GM18505 (cell line): Measurements from ENCODE around the gene KDELR1.

Source experiments
- ATAC-seq: cut with Tn5 transposase; IDR thresholded peaks from one replicate; pipeline ENCODE4 v1.9.1; 2021; ENCODE audit not compliant: unreplicated experiment
- POLR2A ChIP-seq: IDR thresholded peaks from 4 replicates; pipeline ENCODE4 v1.6.1; 2011; ENCODE audit warnings: borderline replicate concordance; ENCODE audit not compliant: insufficient read depth, insufficient read length; ENCODE audit errors: extremely low read depth

Gene KDELR1

GRCh38 chr19:48391100-48392005 is at the start of gene KDELR1:
Gene KDELR1, minus strand, starts transcription at chr19:48391551. Its CDS starts 193 bp downstream, at chr19:48391358.
- peak; percentile 61 for ATAC-seq
- TF ChIP-seq POLR2A, result no peak

- ATAC-seq, result no peak
- TF ChIP-seq POLR2A, result no peak
These were observed 45.2 kb upstream of the KDELR1 start for GRCh38 chr19:48436586-48436985.

GRCh38 chr19:48433337-48433736 is 42.0 kb upstream of the KDELR1 start:
- ATAC-seq, result no peak
- no peak for TF ChIP-seq POLR2A

- no peak for TF ChIP-seq POLR2A
- ATAC-seq, result no peak
These were observed 37.3 kb upstream of the KDELR1 start for GRCh38 chr19:48428670-48429069.

GRCh38 chr19:48424694-48425219 is 33.4 kb upstream of the KDELR1 start:
- TF ChIP-seq POLR2A, result no peak
- no peak for ATAC-seq

- ATAC-seq, result no peak
- TF ChIP-seq POLR2A, result no peak
These were observed 30.2 kb upstream of the KDELR1 start for GRCh38 chr19:48421548-48421947.

- no peak for ATAC-seq
- no peak for TF ChIP-seq POLR2A
These were observed 28.0 kb upstream of the KDELR1 start for GRCh38 chr19:48419158-48419920.

- TF ChIP-seq POLR2A, result no peak
- no peak for ATAC-seq
These were observed 27.1 kb upstream of the KDELR1 start for GRCh38 chr19:48418317-48419064.

GRCh38 chr19:48417421-48417820 is 26.1 kb upstream of the KDELR1 start:
- TF ChIP-seq POLR2A, result no peak
- no peak for ATAC-seq

- no peak for ATAC-seq
- TF ChIP-seq POLR2A, result no peak
These were observed 24.5 kb upstream of the KDELR1 start for GRCh38 chr19:48415806-48416221.

- TF ChIP-seq POLR2A, result no peak
- no peak for ATAC-seq
These were observed 24.0 kb upstream of the KDELR1 start for GRCh38 chr19:48415395-48415794.

- ATAC-seq, result no peak
- TF ChIP-seq POLR2A, result no peak
These were observed 22.7 kb upstream of the KDELR1 start for GRCh38 chr19:48413879-48414587.
